Dermis lymphatic vessel endothelial cell (primary cell): ENCODE results near the gene WNT5A. TPM values are rescaled to one million over a fixed set of nuclear protein-coding genes. Genes with fewer than 3 reads are reported as not detected.

Source experiments
- total RNA-seq: library from RNA; depleted of rRNA; stranded (reverse); fragments of >200 nt; gene quantifications from 2 replicates; pipeline ENCODE4 v1.2.1, GENCODE V29; 2014

WNT5A gene
- 2.1 and 4.2 TPM in 2 replicates for total RNA-seq

GRCh38 chr3:55486857-55487380 lies at the start of gene WNT5A:
TSS of gene WNT5A (minus strand) at chr3:55487306. CDS start at chr3:55486985, 321 bp downstream.

